NCI-H2081 (cell line): ENCODE results near the gene DDX28.
"Not testable (repeated sequence)": the region's sequence is repeated elsewhere in the genome, so short reads cannot be mapped to it uniquely, and the experiment has no call there.

ENCODE experiments used
- DNase-seq, 2 experiments: peaks; one replicate each; lab custom pipeline; 2025; lab: John Stamatoyannopoulos, UW

DDX28 gene

GRCh38 chr16:67994040-67994408 is 29.0 kb downstream of the DDX28 start:
- DNase-seq = not testable (repeated sequence)

DNA sequence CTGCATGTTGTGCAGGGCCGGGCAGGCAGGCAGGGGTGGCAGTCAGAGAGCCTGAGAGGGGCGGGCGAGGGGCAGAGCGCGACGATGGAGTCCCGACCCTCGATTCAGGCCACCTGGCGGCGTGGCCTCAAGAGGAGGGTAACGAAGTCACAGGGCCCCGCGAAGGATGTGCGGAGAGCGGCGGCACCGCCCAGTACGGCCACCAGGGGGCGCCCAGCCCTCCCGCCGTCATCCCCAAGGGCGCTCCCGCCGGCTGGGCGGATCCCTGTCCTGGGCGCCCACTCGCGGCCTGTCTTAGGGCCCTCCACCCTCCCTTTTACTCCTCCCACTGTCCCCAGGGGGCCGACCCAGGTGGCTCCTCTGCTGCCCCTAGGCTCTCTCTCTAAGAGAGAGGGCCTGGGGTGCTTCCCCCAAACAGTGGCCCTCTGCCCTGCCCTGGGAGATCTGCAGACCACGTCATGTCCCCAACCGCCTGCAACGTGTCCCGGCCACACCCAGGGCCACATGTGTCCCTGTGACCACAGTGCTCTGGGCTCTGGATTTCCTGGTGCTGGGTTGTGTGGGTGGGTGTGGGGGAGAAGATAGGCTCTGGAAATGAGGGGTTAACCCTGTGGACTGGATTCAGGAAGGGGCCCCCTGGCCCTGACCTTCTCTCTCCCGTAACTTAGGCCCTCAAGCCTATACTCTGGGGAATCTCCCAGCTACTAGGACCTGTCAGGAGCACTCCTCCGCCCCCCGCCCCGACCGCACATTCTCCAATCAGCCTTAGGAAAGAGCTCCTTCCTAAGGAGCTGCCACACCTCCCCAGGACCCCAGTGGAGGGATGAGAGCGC is 29.6 kb downstream of the DDX28 start:
- peak; percentile 35 to 38 for DNase-seq

- DNase-seq = no peak
These were observed 30.3 kb downstream of the DDX28 start for GRCh38 chr16:67992661-67993206.

DNA sequence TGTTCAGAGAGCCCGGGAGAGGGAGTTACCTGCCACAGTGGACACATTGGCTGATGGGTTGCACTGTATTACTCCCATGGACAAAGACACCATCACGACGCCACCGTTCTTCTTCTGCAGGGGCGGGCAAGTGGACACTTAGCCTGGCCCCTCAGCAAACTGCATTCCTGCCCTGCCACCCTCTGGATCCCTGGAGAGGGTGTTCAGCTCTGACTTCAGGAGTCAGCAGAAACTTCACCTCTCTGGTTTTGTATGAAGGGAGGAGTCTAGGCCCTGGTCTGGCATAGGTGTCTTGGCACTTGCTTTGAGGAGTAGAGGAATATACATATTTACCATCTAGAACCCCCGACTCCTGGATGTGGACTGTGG is 33.0 kb downstream of the DDX28 start:
- DNase-seq = no peak

- DNase-seq = no peak
These were observed 33.6 kb downstream of the DDX28 start for GRCh38 chr16:67989322-67990017.

GRCh38 chr16:67988675-67989074 is 34.4 kb downstream of the DDX28 start:
- no peak for DNase-seq

GRCh38 chr16:67987460-67988160 is 35.4 kb downstream of the DDX28 start:
- DNase-seq = no peak

GRCh38 chr16:67986949-67987348 is 36.1 kb downstream of the DDX28 start:
- DNase-seq = no peak

- no peak for DNase-seq
These were observed 40.9 kb downstream of the DDX28 start for GRCh38 chr16:67982011-67982696.

DNA sequence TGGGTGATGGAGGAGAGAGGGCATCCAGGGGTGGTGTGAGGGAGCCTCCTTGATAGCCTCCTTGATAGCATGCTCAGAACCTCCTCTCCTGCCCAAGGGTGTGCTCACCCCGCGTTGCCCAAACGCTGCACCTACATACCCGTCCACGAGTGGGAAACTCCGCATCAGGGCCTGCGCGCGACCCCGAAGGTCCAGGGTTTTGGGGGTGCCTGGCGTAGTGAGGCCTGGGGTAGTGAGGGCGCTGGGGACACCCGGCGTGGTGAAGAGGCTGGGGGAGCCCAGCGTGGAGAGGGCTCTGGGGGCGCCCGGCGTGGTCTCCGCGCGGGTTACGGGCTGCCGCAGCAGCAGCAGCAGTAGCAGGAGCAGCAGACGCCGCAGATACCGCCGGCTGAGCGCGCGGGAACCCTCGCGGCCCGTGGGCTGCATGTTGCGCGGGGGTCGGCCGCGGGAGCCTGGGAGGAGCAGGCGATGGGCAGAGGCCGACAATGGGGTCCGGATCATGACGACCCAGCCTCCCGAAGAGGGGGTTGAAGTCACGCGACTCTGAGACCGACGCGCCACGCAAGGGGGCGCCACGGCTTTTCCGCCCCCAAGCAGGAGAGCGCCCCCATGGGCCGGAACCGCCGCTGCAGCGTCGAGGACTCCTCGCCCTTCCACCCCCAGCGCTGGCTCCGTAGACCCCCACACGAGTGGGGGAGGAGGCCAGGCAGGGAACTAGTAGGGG is 42.9 kb downstream of the DDX28 start, which contains the start of gene DPEP3:
TSS of gene DPEP3 (minus strand) at position 545 of the 724 bp plus-strand sequence. CDS start at position 426, 119 bp downstream.
- DNase-seq = no peak

GRCh38 chr16:67977469-67978227 is 45.4 kb downstream of the DDX28 start:
- no peak for DNase-seq

GRCh38 chr16:67977005-67977404 is 46.0 kb downstream of the DDX28 start:
- DNase-seq = no peak

DNA sequence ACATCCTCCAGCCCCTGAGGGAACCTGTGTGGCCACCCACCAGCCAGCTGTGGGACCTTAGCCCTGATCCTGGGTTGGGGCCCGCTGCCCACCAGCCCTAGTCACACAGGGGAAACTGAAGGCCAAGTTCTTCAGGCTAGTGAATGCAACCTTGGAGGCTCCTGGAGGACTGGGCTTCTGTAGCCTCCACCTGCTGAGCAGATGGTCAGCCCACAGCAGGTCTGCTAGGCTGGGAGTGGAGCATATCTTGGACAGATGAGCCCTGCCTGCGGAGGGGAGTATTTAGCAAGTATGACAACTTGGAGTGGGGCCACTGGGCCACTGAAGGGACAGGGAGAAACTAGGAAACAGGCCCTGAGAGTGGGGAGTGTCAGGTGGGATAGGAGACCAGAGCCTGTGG is 46.8 kb downstream of the DDX28 start:
- DNase-seq = no peak

DNA sequence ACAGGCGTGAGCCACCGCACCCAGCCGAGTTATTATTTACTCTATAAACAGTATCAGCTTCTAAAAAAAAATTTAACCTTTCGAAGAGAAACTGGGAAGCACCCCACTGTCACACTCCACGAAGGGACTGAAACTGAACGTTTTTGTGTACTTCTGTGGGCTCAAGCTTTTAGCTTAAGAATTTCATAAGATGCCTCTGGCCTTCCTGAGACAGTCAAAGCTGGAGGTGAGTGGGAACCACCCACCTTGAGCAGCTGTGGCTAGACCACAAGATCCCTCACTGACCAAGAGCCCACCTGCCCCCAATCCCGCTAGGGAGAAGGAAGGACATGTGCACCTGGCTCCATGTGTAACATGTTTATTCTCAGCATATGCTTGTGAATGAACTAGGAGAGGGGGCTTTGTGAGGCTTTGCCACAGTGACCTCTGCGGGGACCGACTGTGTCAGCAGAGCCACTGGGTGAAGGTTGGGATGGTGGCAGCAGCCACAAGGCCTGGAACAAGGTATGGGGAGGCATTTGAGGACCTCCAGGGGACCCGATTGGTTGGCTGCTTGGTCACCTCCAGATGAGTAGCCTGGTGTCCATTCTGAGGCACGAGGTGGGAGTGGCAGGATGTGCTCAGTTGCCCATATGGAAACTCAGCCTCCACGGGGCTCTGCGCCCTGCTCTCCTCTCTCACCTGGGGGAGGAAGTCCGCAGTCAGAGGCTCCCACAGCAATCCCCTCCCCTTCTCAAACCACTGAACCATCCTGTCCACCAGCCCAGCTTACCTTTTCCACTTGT is 47.5 kb downstream of the DDX28 start:
- DNase-seq = no peak

DNA sequence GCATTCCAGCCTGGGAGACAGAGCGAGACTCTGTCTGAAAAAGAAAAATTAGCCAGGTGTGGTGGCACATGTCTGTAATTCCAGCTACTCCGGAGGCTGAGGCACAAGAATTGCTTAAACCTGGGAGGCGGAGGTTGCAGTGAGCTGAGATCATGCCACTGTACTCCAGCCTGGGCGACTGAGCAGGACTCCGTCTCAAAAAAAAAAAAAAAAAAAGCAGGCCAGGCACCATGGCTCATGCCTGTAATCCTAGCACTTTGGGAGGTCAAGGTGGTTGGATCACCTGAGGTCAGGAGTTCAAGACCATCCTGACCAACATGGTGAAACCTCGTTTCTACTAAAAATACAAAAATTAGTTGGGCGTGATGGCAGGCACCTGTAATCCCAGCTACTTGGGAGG is 50.7 kb downstream of the DDX28 start:
- DNase-seq = not testable (repeated sequence)

GRCh38 chr16:67971111-67971510 is 51.9 kb downstream of the DDX28 start:
- no peak for DNase-seq
